RWPE2 (cell line): ENCODE measurements around the gene NCS1.

Experiments
- ATAC-seq: fragments of 200-7000 bp; cut with Tn5 transposase; 3 replicates; pipeline ENCODE4 v1.9.1; 2021; ENCODE audit warnings: low read depth
- DNase-seq: peaks from one replicate; pipeline ENCODE4 v3.0.0-alpha.2; 2020; ENCODE audit warnings: low spot score
- H3K27ac ChIP-seq: fragments of 450-650 bp; 2 replicates; pipeline ENCODE4 v1.5.1; 2017; ENCODE audit warnings: mild to moderate bottlenecking; ENCODE audit not compliant: poor library complexity, severe bottlenecking
- H3K27me3 ChIP-seq: fragments of 250-450 bp; sonication (Bioruptor Pico); 2 replicates; pipeline ENCODE4 v1.5.1; 2021; ENCODE audit warnings: mild to moderate bottlenecking, moderate library complexity; ENCODE audit not compliant: insufficient read depth, poor library complexity, severe bottlenecking
- H3K36me3 ChIP-seq: fragments of 250-450 bp; sonication (Bioruptor Pico); 2 replicates; pipeline ENCODE4 v1.5.1; 2020; ENCODE audit warnings: low read depth, mild to moderate bottlenecking, moderate library complexity
- H3K4me1 ChIP-seq: fragments of 250-450 bp; sonication (Bioruptor Pico); 2 replicates; pipeline ENCODE4 v1.5.1; 2021; ENCODE audit warnings: mild to moderate bottlenecking, moderate library complexity; ENCODE audit not compliant: insufficient read depth, poor library complexity, severe bottlenecking
- H3K4me3 ChIP-seq: fragments of 250-450 bp; sonication (Bioruptor Pico); 2 replicates; pipeline ENCODE4 v1.5.1; 2021; ENCODE audit warnings: mild to moderate bottlenecking, moderate library complexity; ENCODE audit not compliant: severe bottlenecking
- H3K9me3 ChIP-seq: fragments of 250-450 bp; sonication (Bioruptor Pico); 2 replicates; pipeline ENCODE4 v1.5.1; 2021; ENCODE audit warnings: mild to moderate bottlenecking, moderate library complexity; ENCODE audit not compliant: severe bottlenecking
- TF ChIP-seq, protein P1 (sequence below): fragments of 450-650 bp; IDR thresholded peaks from one replicate; pipeline ENCODE4 v1.5.1; 2017; ENCODE audit warnings: mild to moderate bottlenecking, moderate library complexity; ENCODE audit not compliant: poor library complexity, severe bottlenecking

Gene NCS1

DNA sequence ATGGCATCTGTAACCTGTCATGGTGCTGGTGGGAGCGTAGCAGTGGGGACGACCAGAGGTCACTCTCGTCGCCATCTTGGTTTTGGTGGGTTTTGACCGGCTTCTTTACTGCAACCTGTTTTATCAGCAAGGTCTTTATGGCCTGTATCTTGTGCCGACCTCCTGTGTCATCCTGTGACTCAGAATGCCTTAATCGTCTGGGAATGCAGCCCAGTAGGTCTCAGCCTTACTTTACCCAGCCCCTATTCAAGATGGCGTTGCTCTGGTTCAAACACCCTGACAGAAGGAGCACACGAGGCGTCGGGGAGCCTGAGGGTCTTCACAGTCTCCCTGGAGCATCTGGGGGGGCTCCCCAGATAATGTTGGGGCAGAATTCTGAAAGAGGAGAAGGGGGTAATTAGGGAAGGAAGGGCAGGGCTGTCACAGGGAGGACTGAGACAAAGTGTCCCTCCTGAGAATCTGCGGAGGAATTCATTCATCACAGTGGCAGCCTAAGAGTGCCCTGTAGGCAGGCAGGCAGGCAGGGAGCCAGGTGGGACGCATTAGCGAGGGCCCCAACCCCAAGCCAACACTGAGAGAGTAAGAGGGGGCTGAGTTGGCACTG is 21.3 kb upstream of the NCS1 start:
- Histone ChIP-seq H3K4me1 (peaks cover 7% of the 10 kb centered on the region), H3K27me3 (no peaks in the 10 kb centered on the region), H3K36me3 (no peaks in the 10 kb centered on the region), H3K27ac (peak overlapping the region; percentile 26), H3K4me3 (no peak overlapping the region), H3K9me3 (no peaks in the 10 kb centered on the region)
- TF ChIP-seq, protein P1, sequence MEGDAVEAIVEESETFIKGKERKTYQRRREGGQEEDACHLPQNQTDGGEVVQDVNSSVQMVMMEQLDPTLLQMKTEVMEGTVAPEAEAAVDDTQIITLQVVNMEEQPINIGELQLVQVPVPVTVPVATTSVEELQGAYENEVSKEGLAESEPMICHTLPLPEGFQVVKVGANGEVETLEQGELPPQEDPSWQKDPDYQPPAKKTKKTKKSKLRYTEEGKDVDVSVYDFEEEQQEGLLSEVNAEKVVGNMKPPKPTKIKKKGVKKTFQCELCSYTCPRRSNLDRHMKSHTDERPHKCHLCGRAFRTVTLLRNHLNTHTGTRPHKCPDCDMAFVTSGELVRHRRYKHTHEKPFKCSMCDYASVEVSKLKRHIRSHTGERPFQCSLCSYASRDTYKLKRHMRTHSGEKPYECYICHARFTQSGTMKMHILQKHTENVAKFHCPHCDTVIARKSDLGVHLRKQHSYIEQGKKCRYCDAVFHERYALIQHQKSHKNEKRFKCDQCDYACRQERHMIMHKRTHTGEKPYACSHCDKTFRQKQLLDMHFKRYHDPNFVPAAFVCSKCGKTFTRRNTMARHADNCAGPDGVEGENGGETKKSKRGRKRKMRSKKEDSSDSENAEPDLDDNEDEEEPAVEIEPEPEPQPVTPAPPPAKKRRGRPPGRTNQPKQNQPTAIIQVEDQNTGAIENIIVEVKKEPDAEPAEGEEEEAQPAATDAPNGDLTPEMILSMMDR: no peak
- no peak for DNase-seq
- ATAC-seq: 0 out of 3 replicates have a peak, but pooled peaks have one; percentile 21

DNA sequence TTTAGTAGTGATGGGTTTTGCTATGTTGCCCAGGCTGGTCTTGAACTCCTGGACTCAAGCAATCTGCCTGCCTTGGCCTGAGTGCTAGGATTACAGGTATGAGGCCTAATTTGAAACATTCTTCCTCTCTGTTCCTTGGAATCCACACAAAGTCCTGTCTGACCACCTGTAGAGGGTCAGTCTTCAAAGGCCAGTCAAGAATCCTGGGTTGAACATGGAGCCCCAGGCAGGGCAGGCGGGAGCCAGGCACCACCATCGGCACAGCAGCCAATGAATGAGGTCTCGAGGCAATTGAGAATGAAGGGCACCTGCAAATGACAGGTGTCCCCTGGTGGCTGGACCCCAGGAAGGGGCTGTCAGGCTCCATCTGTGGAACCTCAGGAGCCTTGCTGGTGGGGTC is 17.4 kb upstream of the NCS1 start:
- Histone ChIP-seq H3K27me3 (no peaks in the 10 kb centered on the region), H3K27ac (no peak overlapping the region), H3K36me3 (no peaks in the 10 kb centered on the region), H3K4me3 (no peak overlapping the region), H3K4me1 (peaks cover 7% of the 10 kb centered on the region), H3K9me3 (no peaks in the 10 kb centered on the region)
- no peak for DNase-seq
- TF ChIP-seq, protein P1: no peak
- ATAC-seq: no peak

DNA sequence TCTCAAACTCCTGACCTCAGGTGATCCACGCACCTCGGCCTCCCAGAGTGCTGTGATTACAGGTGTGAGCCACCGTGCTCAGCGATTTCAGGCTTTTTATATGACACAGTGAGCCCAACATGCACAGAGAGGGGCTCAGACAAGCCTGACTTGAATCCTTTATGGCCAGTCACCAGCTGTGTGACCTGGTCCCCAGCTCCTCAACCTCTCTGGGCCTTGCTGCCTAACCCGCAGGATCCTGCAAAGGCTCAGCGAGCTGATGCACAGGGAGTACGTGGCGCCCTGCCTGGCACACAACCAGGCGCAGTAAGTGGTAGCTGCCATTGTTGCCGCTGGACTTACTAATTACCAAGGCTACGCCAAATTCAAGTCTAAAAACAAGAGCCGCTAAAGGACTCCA is 16.6 kb upstream of the NCS1 start:
- Histone ChIP-seq H3K27ac (no peak overlapping the region), H3K4me3 (no peak overlapping the region), H3K9me3 (no peaks in the 10 kb centered on the region), H3K4me1 (peaks cover 4% of the 10 kb centered on the region), H3K36me3 (no peaks in the 10 kb centered on the region), H3K27me3 (no peaks in the 10 kb centered on the region)
- DNase-seq (no peak), ATAC-seq (no peak)
- TF ChIP-seq, protein P1: no peak

DNA sequence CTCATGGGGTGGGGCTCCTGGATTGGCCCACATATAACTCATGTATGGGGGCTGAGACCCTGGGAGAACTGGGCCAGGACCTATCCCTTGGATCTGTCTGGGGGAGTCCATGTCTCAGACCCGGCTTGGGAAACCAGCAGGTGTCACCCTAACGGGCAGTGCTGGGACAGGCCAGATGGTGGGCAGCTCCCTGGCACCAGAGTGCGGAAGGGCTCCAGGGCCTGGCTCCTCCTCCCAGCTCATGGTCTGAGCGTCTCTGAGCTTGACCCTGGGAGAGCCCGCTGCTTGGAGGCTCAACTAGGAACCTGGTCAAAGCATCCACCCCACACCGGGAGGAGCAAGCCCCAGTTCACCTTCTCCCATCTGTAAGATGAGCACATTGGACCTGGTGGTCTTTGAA is 15.5 kb upstream of the NCS1 start:
- Histone ChIP-seq H3K27me3 (no peaks in the 10 kb centered on the region), H3K4me3 (no peak overlapping the region), H3K36me3 (no peaks in the 10 kb centered on the region), H3K9me3 (no peaks in the 10 kb centered on the region), H3K4me1 (no peaks in the 10 kb centered on the region), H3K27ac (no peak overlapping the region)
- DNase-seq (no peak), ATAC-seq (no peak)
- TF ChIP-seq, protein P1: no peak

DNA sequence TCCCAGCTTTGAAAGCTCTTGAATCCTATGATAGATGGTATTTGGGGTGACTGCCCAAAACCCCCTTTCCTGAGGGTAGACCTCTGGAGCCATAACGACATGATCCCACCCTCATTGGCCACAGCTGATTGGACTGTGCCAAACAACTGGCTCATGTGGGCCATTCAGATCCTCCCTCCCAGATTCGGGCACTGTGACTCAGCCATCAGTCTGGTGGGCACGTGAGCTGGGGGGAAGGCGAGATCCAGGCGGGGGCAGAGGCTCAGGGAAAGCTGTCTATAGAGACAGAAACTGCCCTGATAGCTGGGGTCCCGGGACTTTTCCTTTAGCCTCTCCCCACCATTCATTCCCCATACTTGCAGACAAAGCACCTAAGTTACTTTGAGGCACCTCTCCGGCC is 15.1 kb upstream of the NCS1 start:
- no peaks in the 10 kb centered on the region for H3K36me3 ChIP-seq
- H3K4me3 ChIP-seq: no peak overlapping the region
- DNase-seq (no peak), ATAC-seq (no peak)
- H3K9me3 ChIP-seq: no peaks in the 10 kb centered on the region
- no peak overlapping the region for H3K27ac ChIP-seq
- TF ChIP-seq, protein P1: no peak
- H3K27me3 ChIP-seq: no peaks in the 10 kb centered on the region
- no peaks in the 10 kb centered on the region for H3K4me1 ChIP-seq
